Suppressor macrophage treated with lipopolysaccharide for 4 hours (primary cell): ENCODE data around the gene CCDC50.

Experiments
- DNase-seq: peaks from one replicate; pipeline ENCODE4 v3.0.0-alpha.2; 2020

Gene CCDC50, protein sequence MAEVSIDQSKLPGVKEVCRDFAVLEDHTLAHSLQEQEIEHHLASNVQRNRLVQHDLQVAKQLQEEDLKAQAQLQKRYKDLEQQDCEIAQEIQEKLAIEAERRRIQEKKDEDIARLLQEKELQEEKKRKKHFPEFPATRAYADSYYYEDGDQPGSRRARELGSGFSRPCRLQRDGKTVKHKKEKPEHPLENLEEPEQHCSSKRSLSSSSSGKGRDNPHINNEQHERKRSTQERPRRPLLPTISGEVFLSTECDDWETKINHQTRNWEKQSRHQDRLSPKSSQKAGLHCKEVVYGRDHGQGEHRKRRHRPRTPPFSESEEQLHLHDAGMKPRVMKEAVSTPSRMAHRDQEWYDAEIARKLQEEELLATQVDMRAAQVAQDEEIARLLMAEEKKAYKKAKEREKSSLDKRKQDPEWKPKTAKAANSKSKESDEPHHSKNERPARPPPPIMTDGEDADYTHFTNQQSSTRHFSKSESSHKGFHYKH

DNA sequence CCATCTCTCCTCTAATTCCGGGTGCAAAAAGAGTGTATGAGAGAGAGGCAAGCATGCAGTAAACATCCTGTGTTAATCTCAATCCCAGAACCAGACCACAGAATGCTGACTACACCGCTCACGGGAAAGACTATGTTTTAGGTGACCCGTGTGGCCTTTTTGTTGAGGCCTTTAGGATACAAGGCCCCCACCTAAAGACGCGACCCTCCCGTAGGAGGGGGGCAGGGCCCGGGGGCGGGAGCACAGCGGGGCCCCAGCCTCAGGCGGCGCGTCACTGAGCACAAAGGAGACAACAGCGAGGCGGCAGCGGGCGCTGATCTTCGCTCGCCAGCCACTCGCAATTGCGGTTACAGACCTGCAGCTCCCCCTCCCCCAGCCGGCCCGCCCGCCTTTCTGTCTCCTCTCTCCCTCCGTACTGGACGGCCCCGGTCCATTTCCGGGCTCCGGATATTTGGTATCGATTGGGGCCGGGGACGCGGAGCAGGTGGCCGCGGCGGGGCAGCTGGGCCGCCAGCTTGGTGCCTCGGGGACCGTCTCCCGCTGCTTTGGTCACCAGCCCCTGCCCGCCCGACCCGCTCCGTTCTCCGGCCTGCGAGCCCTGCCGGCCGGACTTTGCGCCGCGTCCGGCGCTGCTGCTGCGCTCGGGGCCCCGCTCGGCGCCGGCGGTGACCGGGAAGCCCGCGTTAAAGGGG lies at the start of gene CCDC50:
TSS of gene CCDC50 (plus strand) at position 433 of the 692 bp plus-strand sequence. CDS start 281 bp downstream, outside the sequence.
- peak; percentile 69 for DNase-seq

DNA sequence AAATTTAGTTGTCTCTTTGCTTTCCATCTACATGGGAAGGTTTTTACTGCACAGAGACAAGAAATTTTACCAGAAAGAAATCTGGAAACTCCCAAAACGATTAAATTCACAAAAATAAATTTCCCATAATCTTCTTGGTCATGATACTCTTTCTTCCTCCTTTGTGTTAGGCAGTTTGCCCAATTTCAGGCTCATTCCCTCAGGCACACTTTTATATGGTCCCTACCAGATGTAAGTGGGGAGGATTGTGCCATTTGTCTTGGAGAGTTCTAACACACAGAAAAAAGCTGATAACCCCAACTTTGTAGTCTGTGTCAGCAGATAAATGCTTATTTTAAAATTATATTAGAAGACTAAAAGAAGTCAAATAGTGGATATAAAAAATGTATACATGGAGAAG lies 49.1 kb upstream of the CCDC50 start:
- peak; percentile 19 for DNase-seq

DNA sequence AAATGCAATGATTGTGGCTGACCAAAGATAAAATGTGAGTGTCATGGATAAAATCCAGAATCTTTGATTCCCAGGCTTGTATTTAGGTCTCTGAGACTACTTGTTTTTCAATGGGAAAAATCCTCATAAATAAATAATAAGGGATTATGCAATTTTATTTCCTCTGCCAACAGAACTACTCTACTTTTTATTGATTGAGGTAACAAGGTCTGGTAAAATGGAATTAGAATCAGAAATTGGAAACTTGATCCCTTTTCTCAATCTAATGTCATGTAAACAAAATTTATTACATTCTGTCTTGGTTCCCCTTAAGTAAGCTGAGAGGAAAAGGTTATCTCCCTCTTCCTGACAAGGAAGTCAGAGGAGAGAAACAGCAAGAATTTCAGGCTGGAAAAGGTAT lies 48.3 kb upstream of the CCDC50 start:
- DNase-seq, result no peak

DNA sequence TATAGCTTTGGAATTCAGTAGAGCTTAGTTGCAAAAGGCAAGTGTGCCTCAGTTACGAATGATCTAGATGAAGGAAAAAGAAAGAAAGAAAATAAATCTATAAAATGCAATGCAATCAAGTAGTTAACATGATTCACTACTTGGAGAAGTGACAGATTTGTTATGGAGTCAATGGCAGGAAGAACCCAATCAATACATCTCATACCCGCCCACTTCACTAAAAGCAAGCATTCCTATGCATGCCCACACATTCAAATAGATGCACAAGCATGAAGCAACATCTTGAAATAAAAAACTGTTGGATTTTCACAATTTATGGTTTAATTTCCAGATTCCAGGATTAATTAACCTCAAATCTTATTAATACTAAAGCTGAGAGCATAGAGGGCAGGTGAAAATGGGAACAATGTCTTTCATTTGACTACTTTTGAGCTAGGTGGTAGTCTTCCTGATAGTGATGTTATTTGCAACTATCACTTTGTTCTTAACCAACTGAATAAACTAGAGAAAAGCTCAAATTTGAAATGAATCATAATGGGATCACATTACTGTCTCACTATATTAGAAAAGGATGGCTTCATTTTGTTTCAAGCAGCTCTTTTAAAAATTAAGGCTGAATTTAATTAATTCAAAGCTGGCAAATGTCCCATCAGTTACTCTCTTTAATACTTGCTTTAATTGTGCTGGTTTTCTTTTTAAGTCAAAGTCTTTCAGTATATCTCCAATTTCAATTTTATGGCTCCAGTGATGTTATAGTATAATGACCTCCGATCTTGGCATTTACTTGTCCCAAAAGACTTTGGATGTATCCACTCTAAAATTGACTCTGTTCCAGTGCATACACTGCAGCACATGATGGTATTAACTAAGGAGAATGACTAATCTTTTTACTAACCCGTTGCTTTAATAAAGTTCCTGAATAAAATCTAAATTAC lies 46.7 kb upstream of the CCDC50 start:
- DNase-seq, result no peak

DNA sequence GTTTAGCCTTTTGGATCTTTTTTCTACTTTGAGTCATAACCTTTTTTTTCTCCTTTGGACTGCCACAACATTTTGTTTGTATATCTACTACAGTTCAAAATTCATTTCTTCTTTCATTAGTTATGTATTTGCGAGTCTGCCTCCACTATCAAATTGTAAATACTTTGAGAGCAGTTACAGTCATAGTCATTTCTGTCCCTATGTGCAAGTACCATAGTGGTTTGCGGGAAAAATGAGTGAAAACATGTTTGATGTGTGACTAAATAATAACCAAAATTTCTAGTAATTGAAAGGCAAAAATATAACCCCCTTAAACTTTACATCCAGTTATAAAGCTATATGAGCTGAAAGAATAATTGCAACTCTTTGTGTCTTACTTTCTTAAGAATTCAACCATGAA lies 45.8 kb upstream of the CCDC50 start:
- no peak for DNase-seq

DNA sequence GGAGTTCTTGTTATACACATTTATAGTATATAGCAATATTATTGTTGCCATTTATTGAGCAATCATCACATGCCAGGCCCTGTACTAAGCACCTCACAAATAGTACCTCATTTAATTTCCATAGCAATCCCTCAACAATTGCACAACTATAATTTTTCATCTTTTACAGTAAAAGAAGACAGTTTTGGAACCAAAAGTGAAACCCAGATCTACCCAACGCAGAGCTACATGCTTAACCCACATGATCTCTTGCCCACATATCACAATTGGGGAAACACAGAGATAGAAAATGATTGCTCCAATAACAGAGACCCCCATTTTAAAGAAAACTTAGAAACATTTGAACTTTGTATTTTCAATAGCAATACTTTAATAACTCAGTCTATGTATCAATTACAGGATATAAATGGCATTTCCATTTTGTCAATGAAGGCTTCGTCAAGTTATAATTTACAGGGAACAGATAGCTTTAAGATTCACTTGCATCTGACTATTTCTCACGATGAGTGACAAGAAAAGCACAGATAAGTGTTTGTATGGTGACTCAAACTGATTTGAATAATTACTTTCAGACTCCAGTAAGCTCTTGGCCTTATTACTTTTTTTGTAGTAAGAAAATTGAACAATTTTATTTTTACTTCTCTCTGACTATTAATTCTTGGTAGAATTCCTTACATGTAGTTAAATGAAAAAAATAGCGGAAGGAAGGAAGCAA lies 38.7 kb upstream of the CCDC50 start:
- peak; percentile 84 for DNase-seq

DNA sequence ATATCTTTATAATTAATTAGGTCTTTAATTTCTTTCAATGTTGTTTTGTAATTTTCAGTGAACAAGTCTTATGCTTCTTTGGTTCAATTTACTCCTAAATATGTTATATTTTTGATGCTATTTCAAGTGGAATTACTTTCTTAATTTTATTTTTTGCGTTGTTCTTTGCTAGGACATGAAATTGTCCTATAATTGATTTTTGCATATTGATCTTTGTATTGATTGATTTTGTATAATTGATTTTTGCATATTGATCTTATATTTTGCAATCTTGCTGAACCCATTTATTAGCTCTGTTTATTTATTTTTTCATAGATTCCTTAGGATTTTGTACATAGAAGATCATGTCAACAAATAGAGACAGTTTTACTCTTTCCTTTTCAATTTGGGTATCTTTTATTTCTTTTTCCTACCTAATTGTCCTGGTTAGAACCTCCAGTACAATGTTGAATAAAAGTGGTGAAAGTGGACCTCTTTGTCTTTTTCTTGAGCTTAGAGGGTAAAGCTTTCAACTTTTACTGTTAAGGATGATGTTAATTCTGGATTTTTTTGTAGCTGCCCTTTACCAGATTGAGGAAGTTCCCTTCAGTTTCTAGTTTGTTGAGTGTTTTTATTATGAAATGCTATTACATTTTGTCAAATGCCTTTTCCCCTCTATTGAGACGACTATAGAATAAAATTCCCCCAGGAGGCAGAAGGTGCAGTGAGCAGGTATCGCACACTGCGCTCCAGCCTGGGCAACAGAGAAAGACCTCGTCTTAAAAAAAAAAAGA lies 36.8 kb upstream of the CCDC50 start:
- DNase-seq, result peak; percentile 66

DNA sequence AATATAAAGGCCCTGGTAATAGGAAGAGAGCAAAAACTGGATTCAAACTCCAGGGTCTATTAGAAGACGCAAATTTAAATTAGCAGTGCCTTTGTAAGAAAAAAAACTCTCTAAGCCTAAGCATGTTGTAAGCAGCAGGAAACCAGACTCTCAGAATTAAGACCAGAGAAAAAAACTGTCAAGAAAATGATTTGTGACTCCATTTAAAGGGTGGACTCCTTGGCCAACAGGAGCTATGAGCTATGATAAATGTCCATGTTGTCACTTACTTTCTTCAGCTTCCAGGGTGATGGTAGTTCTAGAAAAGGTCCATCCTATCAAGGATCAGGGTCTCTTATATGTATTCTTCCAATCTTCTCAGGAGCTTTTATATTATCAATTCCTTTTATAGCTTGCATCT lies 34.9 kb upstream of the CCDC50 start:
- no peak for DNase-seq

DNA sequence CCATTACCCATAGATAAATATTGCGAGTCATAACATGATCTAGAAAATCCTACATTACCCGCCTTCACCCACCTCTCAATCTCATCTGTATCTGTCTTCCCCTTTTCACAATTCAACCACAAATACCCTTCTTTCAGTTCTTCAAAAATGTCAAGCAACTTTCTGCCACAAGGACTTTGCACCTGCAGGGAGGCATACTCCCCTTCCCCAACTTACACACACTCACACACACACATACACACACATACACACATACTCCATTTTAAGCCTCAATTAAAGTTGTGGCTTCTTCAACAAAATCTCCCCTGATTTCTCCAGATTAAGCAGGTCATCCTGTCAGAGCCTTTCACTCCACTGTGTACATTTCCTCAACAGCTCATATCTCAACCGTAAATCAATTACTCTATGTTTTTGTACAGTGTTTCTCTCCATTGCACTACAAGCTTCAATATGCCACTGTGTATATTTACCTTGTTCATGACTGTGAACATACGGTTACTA lies 33.1 kb upstream of the CCDC50 start:
- peak; percentile 8 for DNase-seq

DNA sequence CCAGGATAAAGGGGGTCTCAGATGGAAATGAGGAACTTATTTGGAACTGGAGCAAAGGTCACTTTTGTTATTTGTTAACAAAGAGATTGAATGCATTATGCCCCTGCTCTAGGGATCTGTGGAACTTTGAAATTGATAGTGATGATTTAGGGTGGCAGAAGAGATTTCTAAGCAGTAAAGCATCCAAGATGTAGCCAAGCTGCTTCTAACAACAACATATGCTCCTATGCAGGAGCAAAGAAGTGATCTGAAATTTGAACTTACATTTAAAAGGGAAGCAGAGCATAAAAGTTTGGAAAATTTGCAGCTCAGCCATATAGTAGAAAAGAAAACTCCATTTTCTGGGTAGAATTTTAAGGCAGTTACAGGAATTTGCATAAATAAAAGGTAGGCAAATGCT lies 30.3 kb upstream of the CCDC50 start:
- DNase-seq, result no peak

DNA sequence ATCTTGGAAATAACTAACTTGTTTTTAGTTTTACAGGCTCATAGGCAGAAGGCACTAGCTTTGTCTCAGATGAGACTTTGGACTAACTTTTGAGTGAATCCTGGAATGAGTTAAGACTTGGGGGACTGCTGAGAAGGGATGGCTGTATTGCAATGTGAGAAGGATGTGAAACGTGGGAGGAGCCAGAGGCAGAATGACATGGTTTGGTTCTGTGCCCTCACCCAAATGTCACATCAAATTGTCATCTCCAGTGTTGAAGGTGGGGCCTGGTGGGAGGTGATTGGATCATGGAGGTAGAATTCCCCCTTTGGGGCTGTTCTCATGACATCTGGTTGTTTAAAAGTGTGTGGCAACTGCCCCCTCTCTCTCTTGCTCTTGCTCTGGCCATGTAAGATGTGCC lies 28.8 kb upstream of the CCDC50 start:
- peak; percentile 12 for DNase-seq

DNA sequence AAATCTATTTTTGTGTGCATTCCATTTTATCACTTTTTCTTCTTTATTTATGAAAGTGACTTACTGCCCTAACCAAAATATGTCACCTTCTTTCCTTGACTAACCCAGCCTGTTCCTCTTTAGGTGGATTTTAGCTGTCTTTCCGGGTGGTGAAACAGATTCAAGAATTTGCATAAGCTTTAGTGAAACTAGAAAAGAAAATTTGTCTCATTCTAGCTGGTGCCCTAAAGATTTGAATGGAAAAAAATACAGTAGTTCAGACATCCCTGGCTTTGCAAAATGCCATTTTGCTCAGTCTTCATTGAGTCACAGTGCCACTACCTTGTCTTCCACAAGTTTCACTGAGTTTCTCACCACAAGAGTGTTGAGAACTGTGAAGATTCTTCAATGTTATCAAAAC lies 28.2 kb upstream of the CCDC50 start:
- peak; percentile 65 for DNase-seq

DNA sequence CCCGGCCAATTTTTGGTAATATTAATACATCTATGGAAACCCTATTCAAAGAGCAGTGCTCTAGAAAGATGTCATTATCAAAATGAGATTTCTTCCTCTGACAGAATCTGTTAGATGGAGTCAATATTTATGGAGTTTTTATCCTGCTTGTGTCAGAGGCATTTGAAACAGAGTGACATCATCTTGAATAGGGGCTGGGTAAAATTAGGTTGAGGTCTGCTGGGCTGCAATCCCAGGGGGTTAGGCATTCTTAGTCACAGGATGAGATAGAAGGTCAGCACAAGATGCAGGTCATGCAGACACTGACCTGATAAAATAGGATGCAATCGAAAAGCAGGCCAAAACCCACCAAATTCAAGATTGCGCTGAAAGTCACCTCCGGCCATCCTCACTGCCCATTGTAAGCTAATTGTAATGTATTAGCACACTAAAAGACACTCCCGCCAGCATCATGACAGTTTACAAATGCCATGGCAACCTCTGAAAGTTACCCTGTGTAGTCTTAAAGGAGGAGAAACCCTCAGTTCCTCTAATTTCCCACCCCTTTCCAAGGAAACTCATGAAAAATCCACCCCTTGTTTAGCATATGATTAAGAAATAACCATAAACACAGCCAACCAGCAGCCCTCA lies 27.3 kb upstream of the CCDC50 start:
- DNase-seq, result no peak

DNA sequence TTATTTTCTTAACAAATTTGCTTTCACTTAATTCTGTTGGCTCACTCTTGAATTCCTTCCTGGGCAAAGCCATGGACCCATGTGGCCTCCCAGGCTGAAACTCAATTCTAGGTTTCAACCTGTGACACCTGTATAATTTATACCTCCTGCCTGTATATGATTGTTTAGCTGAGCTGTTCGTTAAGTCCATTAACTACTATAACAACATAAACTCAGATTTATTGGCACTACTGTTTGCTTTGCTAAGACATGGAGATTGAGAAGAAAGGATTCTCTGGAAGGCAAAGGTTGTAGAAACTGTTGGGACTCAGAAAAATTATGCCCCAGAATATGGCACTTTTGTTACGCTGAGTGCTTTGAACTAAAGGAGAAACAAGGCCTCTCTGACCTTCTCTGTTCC lies 26.7 kb upstream of the CCDC50 start:
- DNase-seq, result no peak

DNA sequence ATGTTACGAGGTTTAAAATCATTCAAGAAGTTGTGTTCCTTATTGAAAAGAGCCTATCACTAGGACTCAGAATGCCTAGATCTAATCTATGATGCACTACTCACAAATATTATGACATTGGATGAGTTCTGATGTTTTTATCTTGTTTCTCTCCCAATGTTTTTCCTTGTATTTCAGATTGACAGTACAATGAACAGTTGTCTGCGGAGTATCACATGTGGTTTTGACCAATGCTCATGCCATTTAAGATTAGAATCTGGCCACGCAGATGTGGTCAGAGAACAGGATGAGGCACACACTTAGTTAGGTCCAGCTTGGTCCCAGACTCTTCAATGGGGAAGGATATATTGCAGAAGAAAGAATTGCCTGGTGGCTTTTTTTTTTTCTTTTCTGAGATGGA lies 25.6 kb upstream of the CCDC50 start:
- DNase-seq, result no peak

DNA sequence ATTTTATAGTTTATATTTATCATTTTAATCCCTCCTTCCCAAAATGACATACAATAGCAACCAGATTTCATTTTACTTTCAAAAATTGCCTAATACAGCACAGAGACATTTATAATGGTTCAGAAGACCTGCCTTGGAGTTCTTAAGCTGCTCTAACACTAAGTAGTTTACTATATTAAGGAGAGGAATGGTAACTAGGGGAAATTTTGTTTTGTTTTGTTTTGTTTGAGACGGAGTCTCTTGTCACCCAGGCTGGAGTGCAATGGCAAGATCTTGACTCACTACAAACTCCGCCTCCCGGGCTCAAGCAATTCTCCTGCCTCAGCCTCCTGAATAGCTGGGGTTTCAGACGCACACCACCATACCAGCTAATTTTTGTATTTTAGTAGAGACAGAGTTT lies 22.8 kb upstream of the CCDC50 start:
- no peak for DNase-seq

DNA sequence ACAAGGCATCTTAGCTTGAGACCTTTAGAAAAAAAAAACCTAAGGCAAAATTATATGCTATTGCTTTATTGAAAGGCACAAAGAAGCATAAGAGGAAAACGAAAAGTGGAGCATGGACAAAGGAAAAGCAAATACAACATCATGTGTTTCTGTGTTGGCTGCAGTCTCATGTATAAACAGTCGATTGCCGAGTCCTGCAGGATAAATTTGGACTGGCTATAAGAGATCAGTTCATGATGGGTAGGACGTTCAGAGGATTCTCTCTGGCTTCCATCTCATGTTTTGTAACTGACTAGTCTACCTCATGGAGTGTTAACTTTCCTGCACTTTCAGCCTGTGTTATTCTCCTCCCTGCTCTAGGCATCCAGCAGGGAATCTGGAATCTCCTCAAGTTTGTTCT lies 21.9 kb upstream of the CCDC50 start:
- DNase-seq, result no peak

DNA sequence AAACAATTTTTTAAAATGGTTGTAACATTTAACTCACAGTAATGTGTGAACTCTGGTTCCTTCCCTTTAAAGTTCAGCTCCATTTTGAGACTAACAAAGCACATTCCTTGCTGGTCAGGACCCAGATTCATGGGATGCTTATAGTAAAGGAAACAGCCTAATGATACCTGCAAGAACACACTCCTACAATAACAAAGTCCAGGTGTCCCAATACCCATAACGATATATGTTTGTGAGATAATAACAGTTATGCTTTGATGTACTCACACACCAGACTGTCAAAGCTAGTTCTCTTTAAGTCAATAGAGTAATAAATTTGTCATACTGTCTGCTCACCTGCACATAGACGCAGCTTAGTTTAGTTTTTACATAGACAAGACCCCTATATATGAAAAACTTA lies 15.9 kb upstream of the CCDC50 start:
- no peak for DNase-seq

DNA sequence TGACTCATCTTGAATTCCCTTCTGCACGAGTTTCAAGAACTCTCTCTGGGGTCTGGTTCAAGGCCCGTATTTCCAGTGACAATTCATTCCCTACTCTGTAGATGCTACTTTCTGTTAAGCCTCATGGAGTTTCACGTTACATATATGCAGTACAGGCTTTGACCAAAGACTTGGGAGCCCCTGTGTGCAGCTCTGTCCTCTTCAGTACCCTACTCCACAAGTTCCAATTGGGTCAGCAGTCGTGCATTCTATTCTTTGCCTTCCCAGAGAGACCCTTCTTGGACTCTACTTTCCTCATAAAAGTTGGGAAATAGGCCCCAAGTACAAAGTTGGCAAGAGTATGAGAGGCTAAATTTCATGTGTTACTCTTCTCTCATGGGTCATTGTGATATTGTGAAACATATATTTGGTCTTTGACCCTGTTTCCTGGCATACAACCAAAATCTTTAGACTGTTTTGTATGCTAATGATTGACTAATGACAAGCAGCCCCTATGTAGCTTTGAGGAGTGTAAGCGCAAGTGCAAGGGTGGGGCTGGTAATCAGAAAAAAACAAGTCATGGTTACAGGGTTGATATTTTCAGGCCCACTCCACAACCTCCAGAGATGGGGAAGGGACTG lies 15.0 kb upstream of the CCDC50 start:
- DNase-seq, result no peak

DNA sequence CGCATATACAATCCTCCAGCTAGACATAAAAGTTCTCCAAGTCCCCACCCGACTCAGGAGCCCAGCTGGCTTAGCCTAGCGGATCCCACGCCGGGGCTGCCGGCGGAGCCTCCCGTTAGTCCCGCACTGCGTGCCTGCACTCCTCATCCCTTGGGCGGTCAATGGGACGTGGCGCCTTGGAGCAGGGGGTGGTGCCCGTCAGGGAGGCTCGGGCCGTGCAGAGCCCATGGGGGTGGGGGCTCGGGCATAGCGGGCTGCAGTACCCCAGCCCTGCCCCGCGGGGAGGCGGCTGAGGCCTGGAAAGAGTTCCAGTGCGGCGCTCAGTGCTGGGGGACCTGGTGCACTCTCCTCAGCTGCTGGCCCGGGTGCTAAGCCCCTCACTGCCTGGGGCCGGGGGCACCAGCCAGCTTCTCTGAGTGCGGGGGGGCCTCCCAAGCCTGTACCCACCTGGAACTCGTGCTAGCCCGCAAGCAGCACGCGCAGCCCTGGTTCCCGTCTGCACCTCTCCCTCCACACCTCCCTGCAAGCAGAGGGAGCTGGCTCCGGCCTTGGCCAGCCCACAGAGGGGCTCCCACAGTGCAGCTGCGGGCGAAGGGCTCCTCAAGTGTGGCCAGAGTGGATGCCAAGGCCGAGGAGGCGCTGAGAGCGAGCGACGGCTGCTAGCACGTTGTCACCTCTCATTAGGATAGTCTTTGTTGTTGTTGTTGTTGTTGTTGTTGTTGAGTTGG lies 12.2 kb upstream of the CCDC50 start:
- DNase-seq, result no peak
